Astrocyte of the spinal cord (primary cell): ENCODE data around the gene SSH2.

Experiments used
- DNase-seq: peaks from one replicate; pipeline ENCODE4 v3.0.0; 2011; ENCODE audit warnings: low read depth, low spot score
- H3K4me3 ChIP-seq: 2 replicates; pipeline ENCODE4 v1.5.1; 2011; ENCODE audit warnings: low read depth, mild to moderate bottlenecking, low read length, moderate library complexity
- in situ Hi-C: cut with HindIII; loops from 2 replicates; pipeline ENCODE4 v1.10.0; 2017; ENCODE audit warnings: low sequenced_read_pairs
- TF ChIP-seq, protein P1 (sequence below): IDR thresholded peaks from 2 replicates; pipeline ENCODE4 v1.5.1; 2012; ENCODE audit warnings: low read depth, mild to moderate bottlenecking, low read length, inconsistent platforms

The SSH2 gene

DNA sequence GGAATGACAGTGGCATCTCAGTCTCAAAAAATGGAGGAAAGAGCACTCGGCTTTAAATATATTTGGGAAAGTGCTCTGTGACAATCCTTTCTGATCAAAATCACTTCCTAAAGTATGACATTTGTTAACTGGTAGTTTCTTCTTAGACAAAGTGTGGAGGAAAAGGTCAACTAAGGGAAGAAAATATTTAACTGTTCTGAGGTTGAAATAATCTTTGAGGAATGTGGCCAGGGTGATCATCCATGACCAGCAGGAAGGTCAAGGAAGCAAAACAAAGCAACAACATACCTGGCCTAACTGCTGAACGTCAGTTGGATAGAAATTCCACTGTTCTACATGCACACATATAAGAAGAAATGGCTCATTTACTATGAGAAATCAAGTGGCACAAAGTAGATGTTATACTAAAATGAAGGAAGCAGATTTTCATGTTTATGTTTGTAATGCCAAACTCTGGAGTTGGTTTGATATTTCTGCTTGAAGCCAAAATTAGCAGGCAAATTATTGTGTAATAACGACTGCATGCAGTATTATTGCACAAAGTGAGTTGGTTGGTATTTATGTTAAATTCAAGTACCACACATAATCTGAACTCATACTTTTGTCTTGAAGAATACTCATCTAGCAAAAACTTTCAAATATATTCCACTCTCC, 220.0 kb downstream of the SSH2 start:
- TF ChIP-seq, protein P1, sequence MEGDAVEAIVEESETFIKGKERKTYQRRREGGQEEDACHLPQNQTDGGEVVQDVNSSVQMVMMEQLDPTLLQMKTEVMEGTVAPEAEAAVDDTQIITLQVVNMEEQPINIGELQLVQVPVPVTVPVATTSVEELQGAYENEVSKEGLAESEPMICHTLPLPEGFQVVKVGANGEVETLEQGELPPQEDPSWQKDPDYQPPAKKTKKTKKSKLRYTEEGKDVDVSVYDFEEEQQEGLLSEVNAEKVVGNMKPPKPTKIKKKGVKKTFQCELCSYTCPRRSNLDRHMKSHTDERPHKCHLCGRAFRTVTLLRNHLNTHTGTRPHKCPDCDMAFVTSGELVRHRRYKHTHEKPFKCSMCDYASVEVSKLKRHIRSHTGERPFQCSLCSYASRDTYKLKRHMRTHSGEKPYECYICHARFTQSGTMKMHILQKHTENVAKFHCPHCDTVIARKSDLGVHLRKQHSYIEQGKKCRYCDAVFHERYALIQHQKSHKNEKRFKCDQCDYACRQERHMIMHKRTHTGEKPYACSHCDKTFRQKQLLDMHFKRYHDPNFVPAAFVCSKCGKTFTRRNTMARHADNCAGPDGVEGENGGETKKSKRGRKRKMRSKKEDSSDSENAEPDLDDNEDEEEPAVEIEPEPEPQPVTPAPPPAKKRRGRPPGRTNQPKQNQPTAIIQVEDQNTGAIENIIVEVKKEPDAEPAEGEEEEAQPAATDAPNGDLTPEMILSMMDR: no peak
- in situ Hi-C loops: no loop called here
- DNase-seq: no peak
- no peak overlapping the region for H3K4me3 ChIP-seq

DNA sequence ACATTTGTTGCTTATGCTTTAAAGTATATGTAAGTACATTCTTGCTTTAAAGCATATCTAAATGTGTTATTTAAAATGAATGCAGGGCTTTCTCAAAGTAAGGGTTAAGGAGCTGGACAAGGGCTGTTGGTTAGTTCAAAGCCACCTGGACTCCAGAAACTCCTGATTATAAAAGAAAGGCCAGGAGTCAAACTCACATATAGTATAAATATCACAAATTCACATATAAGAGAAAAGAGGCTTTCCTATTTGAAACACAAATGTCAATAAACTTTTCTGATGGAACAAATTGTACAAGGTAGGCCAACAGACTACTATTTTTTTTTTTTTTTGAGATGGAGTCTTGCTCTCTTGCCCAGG, 222.8 kb downstream of the SSH2 start:
- in situ Hi-C loops: no loop called here
- no peak overlapping the region for H3K4me3 ChIP-seq
- TF ChIP-seq, protein P1: no peak
- DNase-seq: no peak

DNA sequence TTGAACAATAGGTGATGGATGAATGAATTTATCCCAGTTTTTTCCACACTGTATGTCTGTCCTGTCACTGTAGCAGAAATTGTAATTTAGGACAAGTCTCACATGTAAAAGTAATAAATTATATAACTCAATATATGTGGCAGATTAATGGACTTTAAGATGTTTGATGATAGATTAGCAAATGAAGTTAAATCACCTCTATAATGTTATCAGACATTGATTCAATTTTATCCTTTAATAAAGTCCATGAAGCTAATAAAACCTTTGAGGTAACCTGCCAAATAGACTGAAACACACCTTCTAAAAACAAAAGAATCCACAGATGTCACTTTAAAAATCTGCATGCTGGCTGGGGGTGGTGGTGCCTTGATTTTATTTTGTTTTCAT, 224.0 kb downstream of the SSH2 start:
- TF ChIP-seq, protein P1: no peak
- DNase-seq: no peak
- no peak overlapping the region for H3K4me3 ChIP-seq
- in situ Hi-C loops: no loop called here

DNA sequence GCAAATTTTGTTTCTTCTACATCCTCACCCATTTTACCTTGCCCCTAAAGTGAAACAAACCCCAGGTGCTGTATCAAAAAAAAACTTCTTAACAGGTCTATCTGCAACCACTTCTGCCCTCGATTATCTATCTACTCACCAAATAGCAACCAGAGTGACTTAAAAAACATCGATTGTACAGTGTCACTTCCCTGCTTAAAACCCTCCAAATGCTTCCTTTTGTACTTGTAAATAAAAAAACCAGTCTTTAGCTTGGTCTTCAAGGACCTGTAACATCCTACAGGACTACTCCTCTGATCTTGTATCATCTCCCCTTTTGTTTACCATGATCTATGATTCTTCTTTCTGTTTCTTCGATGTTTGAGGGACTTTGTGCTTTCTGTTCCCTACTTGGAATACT, 224.6 kb downstream of the SSH2 start:
- TF ChIP-seq, protein P1: no peak

DNA sequence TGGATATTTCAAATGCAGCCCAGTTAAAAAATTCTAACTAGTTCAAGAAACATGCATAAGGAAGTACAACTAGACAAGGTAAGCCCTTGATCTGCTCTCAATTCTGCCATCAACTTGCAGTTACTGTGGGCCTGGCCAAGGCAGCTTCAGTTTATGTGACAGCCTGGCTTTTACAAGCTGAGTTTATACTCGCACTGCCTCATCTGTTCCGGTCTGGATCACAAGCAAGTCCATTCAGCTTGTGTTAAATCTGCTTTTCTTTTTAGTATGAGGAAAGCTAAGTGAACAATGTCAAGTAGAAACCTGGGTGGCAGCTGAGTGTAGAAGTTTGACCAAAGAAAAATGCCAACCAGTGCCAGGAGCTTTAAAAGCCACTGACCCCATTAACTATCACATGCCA, 230.7 kb downstream of the SSH2 start:
- in situ Hi-C loops: no loop called here
- H3K4me3 ChIP-seq: no peak overlapping the region
- DNase-seq: no peak
- TF ChIP-seq, protein P1: no peak

More for the DNA sequence above, 224.6 kb downstream of the SSH2 start:
- no peak for DNase-seq
- in situ Hi-C loops: no loop called here
- no peak overlapping the region for H3K4me3 ChIP-seq

DNA sequence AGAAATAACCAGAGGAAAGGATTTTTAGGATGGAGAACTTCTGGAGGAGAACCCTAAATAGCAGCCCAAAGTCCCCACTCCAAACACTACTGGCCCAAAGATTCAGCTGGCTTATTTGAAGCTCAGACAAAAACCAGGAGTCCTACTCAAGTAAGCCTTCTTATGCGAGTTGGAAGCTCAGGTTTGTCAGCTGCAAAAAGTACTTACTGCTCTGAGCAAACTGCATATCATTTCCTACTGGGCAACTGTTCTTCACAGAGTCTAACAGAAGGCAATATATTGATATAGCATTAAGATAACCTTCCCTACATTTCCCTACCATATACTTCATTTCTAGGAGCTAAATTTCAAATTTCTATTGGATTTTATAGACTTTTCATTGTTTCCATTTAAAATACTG, 231.2 kb downstream of the SSH2 start:
- DNase-seq: no peak
- TF ChIP-seq, protein P1: no peak
- in situ Hi-C loops: no loop called here
- no peak overlapping the region for H3K4me3 ChIP-seq
